ENCODE results near the gene KCNJ2. TPM values are rescaled to one million over a fixed set of nuclear protein-coding genes. Genes with fewer than 3 reads are reported as not detected.

KCNJ2 gene
- total RNA-seq, 1 experiment from 2014 or later, result 0.36 TPM

DNA sequence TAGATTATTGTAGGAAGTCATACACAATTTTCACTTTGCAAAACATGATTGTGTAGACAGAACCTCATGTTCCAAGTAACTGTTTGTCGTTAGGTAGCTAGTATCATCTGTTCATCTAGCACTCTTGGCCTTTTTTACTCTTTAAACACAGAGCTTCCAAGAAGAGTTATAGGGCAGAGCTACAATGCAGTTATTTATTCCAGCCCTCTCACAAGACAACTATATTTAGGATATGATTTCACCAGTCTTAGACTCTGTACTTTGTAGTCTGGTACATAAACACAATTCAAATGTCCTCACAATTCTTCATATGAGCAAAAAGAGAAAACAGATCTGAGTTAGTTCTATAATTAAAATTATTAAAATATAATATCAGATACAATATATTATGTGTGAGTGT lies 37.9 kb downstream of the KCNJ2 start:
- H3K27ac ChIP-seq (ENCODE audit: low read length), result no peak overlapping the region
- H3F3A ChIP-seq (ENCODE audit: low read length, unreplicated experiment), result no peaks in the 10 kb centered on the region
- H4K20me1 ChIP-seq (ENCODE audit: low read length), result no peaks in the 10 kb centered on the region
- H3K4me3 ChIP-seq (ENCODE audit: low read length), result no peak overlapping the region
- BruUV-seq (replicated peaks), result no TSS peak
- H3K36me3 ChIP-seq (ENCODE audit: low read depth, low read length), result no peaks in the 10 kb centered on the region
- peaks cover 12% of the 10 kb centered on the region; the same call in 1 of the 2 replicates for H3K27me3 ChIP-seq (ENCODE audit: low read length)
- CTCF ChIA-PET, result no interaction called here
- no peaks in the 10 kb centered on the region for H3K79me2 ChIP-seq (ENCODE audit: low read length)
- no peaks in the 10 kb centered on the region for H3K9me3 ChIP-seq (ENCODE audit: low read length)
- POLR2A ChIA-PET (ENCODE audit: unreplicated experiment), result no interaction called here
- no peak overlapping the region for H2AFZ ChIP-seq (ENCODE audit: low read length)
- H3K9me2 ChIP-seq (replicated peaks; ENCODE audit: low read length), result no peaks in the 10 kb centered on the region
- no peak overlapping the region for H3K9ac ChIP-seq (ENCODE audit: low read length)
- ATAC-seq (no peak), DNase-seq (no peak)
- H3K4me1 ChIP-seq (ENCODE audit: insufficient read depth, low read length), result no peaks in the 10 kb centered on the region
- no peak overlapping the region for H3K4me2 ChIP-seq (ENCODE audit: low read length)
- TF ChIP-seq, protein P1, sequence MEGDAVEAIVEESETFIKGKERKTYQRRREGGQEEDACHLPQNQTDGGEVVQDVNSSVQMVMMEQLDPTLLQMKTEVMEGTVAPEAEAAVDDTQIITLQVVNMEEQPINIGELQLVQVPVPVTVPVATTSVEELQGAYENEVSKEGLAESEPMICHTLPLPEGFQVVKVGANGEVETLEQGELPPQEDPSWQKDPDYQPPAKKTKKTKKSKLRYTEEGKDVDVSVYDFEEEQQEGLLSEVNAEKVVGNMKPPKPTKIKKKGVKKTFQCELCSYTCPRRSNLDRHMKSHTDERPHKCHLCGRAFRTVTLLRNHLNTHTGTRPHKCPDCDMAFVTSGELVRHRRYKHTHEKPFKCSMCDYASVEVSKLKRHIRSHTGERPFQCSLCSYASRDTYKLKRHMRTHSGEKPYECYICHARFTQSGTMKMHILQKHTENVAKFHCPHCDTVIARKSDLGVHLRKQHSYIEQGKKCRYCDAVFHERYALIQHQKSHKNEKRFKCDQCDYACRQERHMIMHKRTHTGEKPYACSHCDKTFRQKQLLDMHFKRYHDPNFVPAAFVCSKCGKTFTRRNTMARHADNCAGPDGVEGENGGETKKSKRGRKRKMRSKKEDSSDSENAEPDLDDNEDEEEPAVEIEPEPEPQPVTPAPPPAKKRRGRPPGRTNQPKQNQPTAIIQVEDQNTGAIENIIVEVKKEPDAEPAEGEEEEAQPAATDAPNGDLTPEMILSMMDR (conservative IDR thresholded peaks at IDR 0.05; ENCODE audit: low read depth, low read length), result no peak
- TF ChIP-seq EZH2phosphoT487 (IDR thresholded peaks at IDR 0.05; ENCODE audit: borderline replicate concordance, low read length) (no peak), EZH2 (IDR thresholded peaks at IDR 0.05; ENCODE audit: low read length, unreplicated experiment) (no peak)
- intact Hi-C loops (cut with micrococcal nuclease), result no loop called here

DNA sequence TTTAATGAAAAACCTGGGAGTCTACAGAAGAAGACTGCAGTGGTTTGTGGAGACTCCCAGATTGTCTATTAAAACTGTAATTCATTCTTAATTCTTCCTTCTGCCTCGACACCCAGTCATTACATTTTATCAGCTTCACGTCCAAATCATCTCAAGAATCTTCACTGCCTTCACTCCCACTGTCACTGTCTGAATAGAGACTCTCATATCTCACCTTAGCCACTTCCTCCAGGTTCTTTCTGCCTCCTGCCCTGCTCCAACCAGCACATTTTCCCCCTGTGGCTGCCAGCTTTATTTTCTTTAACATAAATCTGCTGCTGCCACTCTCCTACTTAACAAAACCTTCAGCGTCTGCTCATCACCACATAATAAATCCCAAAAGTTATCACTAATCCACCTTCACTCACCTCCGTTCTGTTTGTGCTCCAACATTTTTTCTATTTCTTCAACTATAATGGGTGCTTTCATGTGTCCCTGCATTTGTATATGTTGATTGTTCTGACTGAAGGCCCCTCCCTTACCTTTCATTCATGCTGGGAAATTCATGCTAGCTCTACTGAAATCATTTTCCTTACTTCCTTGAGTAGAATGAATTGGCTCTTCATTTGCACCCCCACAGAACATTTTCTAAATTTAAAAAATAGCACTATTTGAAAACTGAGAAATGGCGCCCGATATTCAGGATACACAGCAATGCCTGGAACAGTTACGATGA lies 38.9 kb downstream of the KCNJ2 start:
- H3F3A ChIP-seq (ENCODE audit: low read length, unreplicated experiment), result no peaks in the 10 kb centered on the region
- no TSS peak for BruUV-seq (replicated peaks)
- intact Hi-C loops (cut with micrococcal nuclease), result no loop called here
- DNase-seq, result no peak
- H3K27ac ChIP-seq (ENCODE audit: low read length), result no peak overlapping the region
- H3K4me3 ChIP-seq (ENCODE audit: low read length), result no peak overlapping the region
- H3K9ac ChIP-seq (ENCODE audit: low read length), result no peak overlapping the region
- no peaks in the 10 kb centered on the region for H3K36me3 ChIP-seq (ENCODE audit: low read depth, low read length)
- no peaks in the 10 kb centered on the region for H4K20me1 ChIP-seq (ENCODE audit: low read length)
- no peaks in the 10 kb centered on the region for H3K9me3 ChIP-seq (ENCODE audit: low read length)
- H3K9me2 ChIP-seq (replicated peaks; ENCODE audit: low read length), result no peaks in the 10 kb centered on the region
- H3K79me2 ChIP-seq (ENCODE audit: low read length), result no peaks in the 10 kb centered on the region
- no peak overlapping the region for H2AFZ ChIP-seq (ENCODE audit: low read length)
- no peak for ATAC-seq
- POLR2A ChIA-PET (ENCODE audit: unreplicated experiment), result interaction anchor here (0.7 kb wide), 1 partner anchor 40 kb away, joined by 4 read pairs; no protein-coding TSS in a partner anchor
- no peak overlapping the region for H3K4me2 ChIP-seq (ENCODE audit: low read length)
- 0 out of 2 replicates have a peak, but pooled peaks cover 9% of the 10 kb centered on the region for H3K27me3 ChIP-seq (ENCODE audit: low read length)
- no peaks in the 10 kb centered on the region for H3K4me1 ChIP-seq (ENCODE audit: insufficient read depth, low read length)
- TF ChIP-seq, protein P1 (conservative IDR thresholded peaks at IDR 0.05; ENCODE audit: low read depth, low read length), result no peak
- no peak for TF ChIP-seq EZH2 (IDR thresholded peaks at IDR 0.05; ENCODE audit: low read length, unreplicated experiment)
- CTCF ChIA-PET, result no interaction called here

DNA sequence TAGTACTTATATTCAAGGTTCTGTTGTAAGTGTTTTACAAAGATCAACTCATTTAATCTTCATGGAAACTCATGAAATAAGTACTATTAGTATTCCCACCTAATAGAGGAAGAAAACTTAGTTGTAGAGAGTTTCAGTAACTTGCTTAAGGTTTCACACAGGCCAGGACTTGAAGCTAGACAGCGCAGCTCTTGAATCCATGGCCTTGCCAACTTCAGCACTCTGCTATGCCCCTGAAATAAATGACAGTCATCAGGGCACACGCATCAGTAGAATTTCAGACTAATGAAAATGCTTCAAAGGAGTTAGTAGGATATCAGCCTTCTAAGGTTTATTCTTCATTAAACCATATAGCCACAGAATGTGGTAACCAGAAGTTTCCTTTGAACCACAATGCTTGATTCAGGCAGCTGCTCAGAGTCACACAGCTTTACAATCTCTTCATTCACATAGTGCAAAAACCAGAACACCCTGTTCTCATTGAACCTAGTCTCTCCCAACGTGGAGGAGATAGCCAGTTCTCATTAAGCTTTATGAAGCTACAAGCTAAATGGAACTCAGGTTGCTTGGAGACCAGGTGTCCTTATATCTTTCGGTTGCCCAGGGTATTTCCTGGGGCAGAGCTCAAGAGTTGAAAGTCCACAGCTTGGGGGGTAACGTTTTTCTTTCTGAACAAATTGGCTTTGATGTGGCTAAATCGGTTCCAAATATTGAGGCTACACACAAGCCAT lies 39.7 kb downstream of the KCNJ2 start:
- 0 out of 2 replicates have a peak, but pooled peaks cover 9% of the 10 kb centered on the region for H3K27me3 ChIP-seq (ENCODE audit: low read length)
- no peak overlapping the region for H3K4me3 ChIP-seq (ENCODE audit: low read length)
- H3K4me2 ChIP-seq (ENCODE audit: low read length), result no peak overlapping the region
- ChIA-PET CTCF (no interaction called here), POLR2A (ENCODE audit: unreplicated experiment) (no interaction called here)
- no peaks in the 10 kb centered on the region for H4K20me1 ChIP-seq (ENCODE audit: low read length)
- H3K27ac ChIP-seq (ENCODE audit: low read length), result no peak overlapping the region
- intact Hi-C loops (cut with micrococcal nuclease), result no loop called here
- no peaks in the 10 kb centered on the region for H3K36me3 ChIP-seq (ENCODE audit: low read depth, low read length)
- no peak for DNase-seq
- no peaks in the 10 kb centered on the region for H3K4me1 ChIP-seq (ENCODE audit: insufficient read depth, low read length)
- no peaks in the 10 kb centered on the region for H3K79me2 ChIP-seq (ENCODE audit: low read length)
- no peak overlapping the region for H2AFZ ChIP-seq (ENCODE audit: low read length)
- ATAC-seq, result no peak
- H3K9ac ChIP-seq (ENCODE audit: low read length), result no peak overlapping the region
- H3K9me2 ChIP-seq (replicated peaks; ENCODE audit: low read length), result no peaks in the 10 kb centered on the region
- H3K9me3 ChIP-seq (ENCODE audit: low read length), result no peaks in the 10 kb centered on the region
- BruUV-seq (replicated peaks), result no TSS peak
- TF ChIP-seq, protein P1 (conservative IDR thresholded peaks at IDR 0.05; ENCODE audit: low read depth, low read length), result no peak
- no peak for TF ChIP-seq EZH2 (IDR thresholded peaks at IDR 0.05; ENCODE audit: low read length, unreplicated experiment)
- no peak for TF ChIP-seq EZH2phosphoT487 (IDR thresholded peaks at IDR 0.05; ENCODE audit: borderline replicate concordance, low read length)
- no peaks in the 10 kb centered on the region for H3F3A ChIP-seq (ENCODE audit: low read length, unreplicated experiment)

Data from PC-3 (cell line).